GM18870 (cell line): ENCODE measurements around the gene RHOT1.
"Not testable (repeated sequence)": the region's sequence is repeated elsewhere in the genome, so short reads cannot be mapped to it uniquely, and the experiment has no call there.

Experiments
- ATAC-seq: cut with Tn5 transposase; IDR thresholded peaks from one replicate; pipeline ENCODE4 v1.9.1; 2021; ENCODE audit warnings: moderate library complexity; ENCODE audit not compliant: unreplicated experiment

The RHOT1 gene

DNA sequence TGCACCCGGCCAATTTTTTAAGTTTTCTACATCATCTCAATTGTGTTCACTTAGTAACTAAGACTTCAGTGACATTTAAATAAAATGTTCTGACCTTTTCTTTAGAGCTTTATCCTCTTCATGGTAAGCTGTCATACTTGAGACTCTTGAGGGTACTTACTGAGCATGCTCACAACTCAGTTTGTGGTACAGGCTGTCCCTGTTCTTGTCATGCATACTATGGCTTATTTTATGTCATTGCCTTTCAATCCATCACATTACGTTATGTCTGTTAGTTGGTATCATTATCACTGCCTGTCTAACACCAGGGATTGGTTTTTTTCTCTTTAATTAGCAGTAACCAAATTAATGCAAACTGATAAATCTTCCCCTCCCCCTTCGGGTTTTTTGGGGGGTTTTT lies 81.4 kb downstream of the RHOT1 start:
- ATAC-seq: no peak

- no peak for ATAC-seq
Measured at GRCh38 chr17:32226886-32227285, 84.6 kb downstream of the RHOT1 start.

- ATAC-seq: no peak
Measured at GRCh38 chr17:32227910-32228309, 85.6 kb downstream of the RHOT1 start.

- ATAC-seq: no peak
Measured at GRCh38 chr17:32235588-32235987, 93.3 kb downstream of the RHOT1 start.

- no peak for ATAC-seq
Measured at GRCh38 chr17:32239456-32239855, 97.2 kb downstream of the RHOT1 start.

GRCh38 chr17:32240750-32241149 lies 98.4 kb downstream of the RHOT1 start:
- no peak for ATAC-seq

DNA sequence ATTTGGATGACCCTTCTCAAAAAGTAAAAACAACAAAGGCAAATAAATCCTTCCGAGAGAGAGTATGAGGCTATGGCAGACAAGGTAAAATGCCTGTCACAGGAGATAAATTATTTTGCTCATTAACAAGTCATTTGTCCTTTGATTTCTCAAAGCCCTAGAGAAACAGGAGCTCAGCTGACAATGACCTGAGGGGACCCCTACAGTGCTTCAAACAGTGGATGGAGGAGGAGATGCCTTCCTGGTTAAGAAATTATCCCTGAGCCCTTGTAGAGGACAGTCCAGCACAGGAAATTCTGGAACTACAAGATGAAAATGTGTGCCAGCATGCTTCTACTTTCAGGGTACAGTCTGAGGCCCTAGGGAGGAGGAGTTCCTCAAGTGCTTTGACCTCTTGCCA lies 99.3 kb downstream of the RHOT1 start:
- ATAC-seq: no peak

DNA sequence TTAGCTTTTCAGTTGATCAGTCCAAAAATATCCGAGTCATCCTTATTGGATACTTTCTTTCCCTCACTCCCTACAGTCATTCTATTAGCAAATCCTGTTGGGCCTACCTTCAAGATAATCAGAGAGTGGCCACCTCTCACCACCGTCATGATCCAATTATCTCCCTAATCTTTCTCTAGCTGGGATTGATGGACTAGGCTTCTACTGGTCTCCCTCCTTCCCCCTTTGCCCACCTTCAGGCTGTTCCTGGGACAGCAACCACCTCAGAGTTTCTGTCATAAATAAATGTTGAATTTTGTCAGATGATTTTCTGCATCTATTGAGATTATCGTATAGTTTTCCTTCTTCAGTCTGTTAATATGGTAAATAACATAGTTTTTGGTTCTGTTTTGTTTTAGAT lies 107.2 kb downstream of the RHOT1 start:
- no peak for ATAC-seq

GRCh38 chr17:32253117-32253611 lies 110.9 kb downstream of the RHOT1 start:
- ATAC-seq: no peak

DNA sequence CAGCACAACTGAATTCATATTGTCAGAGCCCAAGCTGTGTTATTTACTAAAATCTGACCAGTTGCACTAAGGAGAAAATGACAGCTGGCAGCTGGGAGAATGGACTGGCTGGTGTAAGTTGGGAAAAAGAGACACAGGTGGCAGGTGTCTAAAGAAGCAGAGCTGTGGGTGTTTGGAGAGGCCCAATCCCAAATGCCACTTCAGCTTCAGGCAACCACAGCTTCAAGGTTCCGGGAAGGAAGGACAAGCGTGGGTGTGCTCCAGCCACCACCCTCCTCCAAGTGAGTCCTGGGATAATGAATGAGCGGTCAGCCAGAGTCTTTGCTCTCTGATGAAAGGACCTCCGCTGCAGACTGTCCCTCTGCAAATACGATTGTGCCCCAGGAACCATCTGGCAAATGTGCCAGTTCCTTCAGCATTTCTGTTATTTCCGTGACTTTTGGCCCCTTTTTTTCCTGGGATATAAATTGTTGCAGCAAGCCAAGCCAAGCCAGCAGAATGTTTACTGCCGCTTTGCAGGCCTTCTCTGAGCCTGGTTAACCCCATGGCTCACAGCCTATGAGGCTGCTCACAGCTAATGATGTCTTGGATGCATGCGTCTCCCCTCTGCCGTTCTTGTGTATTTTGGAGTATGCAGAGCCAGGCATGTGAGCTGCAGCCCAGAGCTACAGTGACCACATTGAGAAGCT lies 113.9 kb downstream of the RHOT1 start:
- no peak for ATAC-seq

- no peak for ATAC-seq
Measured at GRCh38 chr17:32256701-32257019, 114.4 kb downstream of the RHOT1 start.

GRCh38 chr17:32258383-32259140 lies 116.3 kb downstream of the RHOT1 start:
- ATAC-seq: no peak

DNA sequence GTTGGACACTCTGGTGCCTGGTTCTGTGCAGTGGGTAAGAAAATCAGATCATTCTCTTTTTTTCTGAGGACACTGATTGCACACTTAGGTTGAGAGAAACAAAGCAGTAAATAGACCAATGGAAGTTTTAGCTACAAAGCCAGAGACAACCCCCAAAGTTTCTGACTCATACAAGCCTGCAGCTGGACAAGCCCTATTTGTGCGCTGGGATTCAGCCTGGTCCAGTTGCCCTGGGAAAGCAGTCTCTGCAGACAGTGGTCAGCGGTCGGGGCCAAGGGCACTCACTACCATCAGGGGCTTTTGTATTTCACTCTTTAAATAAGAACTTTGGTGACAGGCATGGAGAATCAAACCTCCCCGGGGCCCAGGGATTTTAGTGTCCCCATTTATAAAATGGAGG lies 117.3 kb downstream of the RHOT1 start:
- no peak for ATAC-seq

DNA sequence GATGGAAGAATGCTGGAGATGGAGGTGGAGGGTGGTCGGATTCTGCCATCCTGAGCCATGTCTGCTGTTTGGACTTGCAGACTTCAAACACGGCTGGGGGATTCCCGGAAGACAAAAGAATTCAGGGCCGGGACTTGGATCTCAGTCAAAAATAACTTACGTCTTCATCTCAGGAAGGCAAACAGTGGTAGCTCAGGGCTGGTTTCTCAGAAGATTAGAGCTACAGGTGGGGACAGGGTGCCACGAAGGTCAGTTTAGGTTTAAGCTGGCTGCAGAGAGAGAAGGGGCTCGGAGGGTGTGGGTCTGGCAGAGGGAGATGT lies 119.1 kb downstream of the RHOT1 start:
- ATAC-seq: no peak

GRCh38 chr17:32261936-32262510 lies 119.7 kb downstream of the RHOT1 start:
- ATAC-seq: no peak

DNA sequence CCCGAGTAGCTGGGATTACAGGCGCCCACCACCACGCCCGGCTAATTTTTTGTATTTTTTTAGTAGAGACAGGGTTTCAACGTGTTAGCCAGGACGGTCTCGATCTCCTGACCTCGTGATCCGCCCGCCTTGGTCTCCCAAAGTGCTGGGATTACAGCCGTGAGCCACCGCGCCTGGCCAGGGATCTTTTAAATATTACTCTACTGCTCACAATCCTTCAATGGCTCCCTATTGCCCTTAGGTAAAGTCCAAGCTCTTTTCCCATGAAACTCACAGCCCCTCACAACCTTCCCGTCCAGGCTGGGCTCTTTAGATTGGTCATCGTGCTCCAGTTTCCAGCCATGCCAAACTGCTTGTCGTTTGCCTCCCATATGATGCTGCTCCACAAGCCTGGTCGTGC lies 121.2 kb downstream of the RHOT1 start:
- not testable (repeated sequence) for ATAC-seq

- ATAC-seq: no peak
Measured at GRCh38 chr17:32264140-32264799, 122.0 kb downstream of the RHOT1 start.

DNA sequence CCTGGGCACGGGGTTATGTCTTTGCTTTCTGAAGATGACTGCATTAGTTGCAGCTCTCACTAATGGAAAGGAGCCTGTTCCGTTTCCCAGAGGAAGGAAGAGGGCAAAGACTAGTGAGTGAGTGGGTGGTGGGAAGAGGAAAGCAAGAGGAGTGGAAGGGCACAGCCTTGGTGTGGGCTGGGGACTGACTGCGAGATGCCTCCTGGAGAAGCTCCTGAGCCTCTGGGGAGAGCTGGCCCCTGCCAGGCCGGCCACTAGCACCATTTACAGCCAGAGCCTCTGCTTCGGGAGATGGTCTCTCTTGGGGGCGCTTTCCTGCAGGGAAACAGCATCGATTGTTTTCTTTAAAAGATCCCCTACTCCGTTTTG lies 122.5 kb downstream of the RHOT1 start:
- ATAC-seq: no peak

- no peak for ATAC-seq
Measured at GRCh38 chr17:32265192-32265923, 123.1 kb downstream of the RHOT1 start, which contains the start of gene RHBDL3. RHBDL3 (plus strand) TSS chr17:32265832; CDS start chr17:32266190, 358 bp downstream.

- ATAC-seq: no peak
Measured at GRCh38 chr17:32266051-32266388, 123.7 kb downstream of the RHOT1 start.
